Measurements from ENCODE around the gene PARK7. TPM values are rescaled to one million over a fixed set of nuclear protein-coding genes. Genes with fewer than 3 reads are reported as not detected.

The PARK7 gene
- total RNA-seq, 1 donor from 2014 or later: 307 TPM

GRCh38 chr1:8026153-8026975, 64.9 kb downstream of the PARK7 start, which contains the start of gene ERRFI1:
ERRFI1 (minus strand) TSS chr1:8026309; CDS start chr1:8015619, 10,690 bp downstream.
- DNase-seq (ENCODE audit: low read depth) (peak; percentile 67), FAIRE-seq (no peak)

DNA sequence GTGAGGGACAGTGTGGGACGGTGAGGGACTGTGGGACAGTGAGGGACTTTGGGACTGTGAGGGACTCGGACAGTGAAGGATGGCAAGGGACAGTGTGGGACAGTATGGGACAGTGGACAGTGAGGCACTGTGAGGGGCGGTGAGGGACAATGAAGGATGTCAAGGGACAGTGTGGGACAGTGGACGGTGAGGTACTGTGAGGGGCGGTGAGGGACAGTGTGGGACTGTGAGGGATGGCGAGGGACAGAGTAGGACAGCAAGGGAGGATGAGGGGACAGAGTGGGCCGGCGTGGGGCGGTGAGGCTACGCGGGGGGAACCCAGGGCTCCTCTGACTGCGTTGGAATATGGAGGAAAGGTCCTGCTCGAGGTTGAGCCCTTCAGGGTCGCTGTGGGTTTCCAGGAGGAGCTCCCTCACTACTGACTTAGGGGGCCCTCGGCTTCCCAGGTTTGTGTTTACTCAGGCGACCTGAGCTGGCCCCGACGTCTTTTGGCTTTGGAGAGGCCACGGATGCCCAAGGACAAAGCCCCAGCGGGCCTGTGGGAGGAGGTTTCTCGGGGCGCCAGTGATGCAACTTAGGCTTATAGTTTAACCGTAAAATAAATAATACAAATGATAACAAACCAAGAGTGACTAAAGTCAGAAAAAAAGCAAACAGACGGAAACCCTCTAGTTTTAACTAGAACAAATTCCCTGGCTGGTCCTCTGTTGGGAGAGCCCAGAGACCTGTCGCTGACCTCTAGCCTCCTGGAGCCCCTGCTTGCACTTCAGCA, 65.7 kb downstream of the PARK7 start:
- peak overlapping the region; percentile 92 for H3K4me3 ChIP-seq (ENCODE audit: low read depth, low read length)
- no peak for TF ChIP-seq CTCF (IDR thresholded peaks at IDR 0.05; ENCODE audit: insufficient read depth, low read length, severe bottlenecking)
- FAIRE-seq (no peak), DNase-seq (ENCODE audit: low read depth) (no peak)
- H3K27me3 ChIP-seq (ENCODE audit: control insufficient read depth, insufficient read depth, low read length): no peaks in the 10 kb centered on the region
- peaks cover 7% of the 10 kb centered on the region for H3K36me3 ChIP-seq (ENCODE audit: control insufficient read depth, insufficient read depth, low read length)

More at GRCh38 chr1:8026153-8026975, 64.9 kb downstream of the PARK7 start, which contains the start of gene ERRFI1:
- H3K27me3 ChIP-seq (ENCODE audit: control insufficient read depth, insufficient read depth, low read length): no peaks in the 10 kb centered on the region
- peak within 1 kb of the TSS; percentile 92 for H3K4me3 ChIP-seq (ENCODE audit: low read depth, low read length)
- peaks cover 9% of the 10 kb centered on the region for H3K36me3 ChIP-seq (ENCODE audit: control insufficient read depth, insufficient read depth, low read length)
- TF ChIP-seq CTCF (IDR thresholded peaks at IDR 0.05; ENCODE audit: insufficient read depth, low read length, severe bottlenecking): no peak

DNA sequence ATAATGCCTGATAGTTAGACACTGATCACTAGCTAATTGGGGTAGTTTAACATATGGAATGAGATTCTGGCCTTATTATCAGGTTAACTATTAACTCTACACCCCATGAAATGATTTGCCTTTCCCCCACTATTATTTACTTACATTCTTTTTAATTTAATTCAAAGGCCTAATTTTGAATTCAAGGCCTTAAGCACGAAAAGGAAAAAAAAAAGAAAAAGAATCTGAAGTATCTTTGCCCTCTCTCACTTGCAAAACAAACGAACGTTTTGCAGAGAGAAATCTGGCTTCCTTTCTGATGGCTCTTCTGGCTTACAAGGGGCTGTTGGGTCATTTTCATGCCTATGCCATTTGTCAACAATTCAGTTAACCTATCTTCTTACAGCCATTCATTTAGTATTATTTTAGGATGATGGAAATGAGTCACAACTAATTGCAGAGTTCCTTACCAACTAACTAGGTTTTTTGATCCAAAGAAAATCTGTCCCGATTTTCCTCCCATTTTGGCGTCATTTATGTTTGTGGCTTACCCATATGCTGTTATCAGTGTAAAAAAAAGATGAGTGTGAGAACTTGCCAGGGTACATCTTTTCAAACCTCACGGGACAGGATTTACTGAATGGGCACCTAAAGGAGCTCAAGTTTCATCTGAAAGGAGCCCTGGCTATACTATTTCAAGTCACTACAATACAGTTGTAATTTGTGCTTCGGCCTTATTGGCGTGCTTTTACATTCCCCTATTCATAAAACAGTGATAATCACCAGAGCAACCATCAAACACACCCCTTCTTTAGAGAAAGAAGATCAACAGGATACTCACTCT, 66.4 kb downstream of the PARK7 start:
- DNase-seq (ENCODE audit: low read depth) (peak; percentile 85), FAIRE-seq (no peak)
- TF ChIP-seq CTCF (IDR thresholded peaks at IDR 0.05; ENCODE audit: insufficient read depth, low read length, severe bottlenecking): no peak
- Histone ChIP-seq H3K4me3 (ENCODE audit: low read depth, low read length) (peak overlapping the region; percentile 92), H3K27me3 (ENCODE audit: control insufficient read depth, insufficient read depth, low read length) (no peaks in the 10 kb centered on the region), H3K36me3 (ENCODE audit: control insufficient read depth, insufficient read depth, low read length) (peaks cover 6% of the 10 kb centered on the region)

DNA sequence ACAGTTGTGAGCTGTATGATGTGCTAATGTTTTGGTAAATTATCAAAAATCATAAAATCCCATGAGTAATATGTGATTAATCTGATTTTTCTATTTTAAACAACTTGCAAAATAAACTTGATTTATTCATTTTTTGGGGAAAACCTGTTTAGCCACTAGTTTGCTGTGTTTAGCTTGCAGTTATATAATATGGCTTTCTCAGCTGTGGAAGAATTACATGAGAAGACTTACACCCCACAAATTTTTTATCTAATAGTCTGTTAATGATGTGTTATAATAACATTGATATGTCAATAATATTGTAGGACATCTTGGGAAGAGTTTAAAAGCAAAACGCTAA, 67.0 kb downstream of the PARK7 start:
- FAIRE-seq: no peak
- DNase-seq (ENCODE audit: low read depth): no peak
- H3K4me3 ChIP-seq (ENCODE audit: low read depth, low read length): no peak overlapping the region
- peaks cover 6% of the 10 kb centered on the region for H3K36me3 ChIP-seq (ENCODE audit: control insufficient read depth, insufficient read depth, low read length)
- no peaks in the 10 kb centered on the region for H3K27me3 ChIP-seq (ENCODE audit: control insufficient read depth, insufficient read depth, low read length)
- TF ChIP-seq CTCF (IDR thresholded peaks at IDR 0.05; ENCODE audit: insufficient read depth, low read length, severe bottlenecking): no peak

DNA sequence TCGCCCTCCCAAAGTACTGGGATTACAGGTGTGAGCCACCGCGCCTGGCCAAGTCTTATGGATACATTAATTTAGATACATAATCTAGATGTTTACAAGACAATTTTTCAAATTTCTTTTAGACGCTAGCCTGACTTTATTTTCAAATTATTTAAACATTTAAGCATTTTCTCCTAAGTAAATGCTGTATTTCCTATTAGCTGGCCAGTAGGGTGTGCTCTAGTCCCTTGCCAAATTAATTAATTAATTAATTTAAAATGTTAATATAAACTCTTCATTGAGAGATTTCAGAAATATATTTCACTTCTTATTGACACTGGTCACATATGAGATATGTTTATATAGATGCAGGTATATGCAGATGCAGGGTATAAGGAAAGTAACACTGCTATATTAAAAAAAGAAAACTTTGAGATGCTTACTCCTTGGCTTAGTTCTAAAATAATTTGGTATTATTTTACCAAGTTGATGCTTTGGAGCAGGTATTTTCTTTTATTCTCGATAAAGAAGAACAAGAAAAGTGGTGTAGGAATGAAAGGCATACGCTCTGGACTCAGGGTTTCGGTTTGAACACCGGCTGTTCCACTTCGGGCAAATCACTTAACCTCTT, 69.8 kb downstream of the PARK7 start:
- DNase-seq (ENCODE audit: low read depth): no peak
- H3K27me3 ChIP-seq (ENCODE audit: control insufficient read depth, insufficient read depth, low read length): no peaks in the 10 kb centered on the region
- TF ChIP-seq CTCF (IDR thresholded peaks at IDR 0.05; ENCODE audit: insufficient read depth, low read length, severe bottlenecking): peak; percentile 23
- H3K4me3 ChIP-seq (ENCODE audit: low read depth, low read length): no peak overlapping the region
- H3K36me3 ChIP-seq (ENCODE audit: control insufficient read depth, insufficient read depth, low read length): no peaks in the 10 kb centered on the region
- no peak for FAIRE-seq
